Tibial nerve (tissue), 4 donors: ENCODE data around the gene THSD7B. TPM values are rescaled to one million over a fixed set of nuclear protein-coding genes. Genes with fewer than 3 reads are reported as not detected.

Source experiments
- DNase-seq, 2 donors: peaks; one replicate each; pipeline ENCODE4 v3.0.0-alpha.2; 2019; ENCODE audit warnings: low spot score in 2 of 2
- H3K27ac ChIP-seq, 4 donors: fragments of 200-600 bp; sonication (generic) in 3 of 4; one replicate each; pipeline ENCODE4 v1.5.1; 2017 to 2019; ENCODE audit warnings: mild to moderate bottlenecking in 1 of 4
- H3K27me3 ChIP-seq, 2 donors: fragments of 200-600 bp; sonication (generic) in 1 of 2; one replicate each; pipeline versions ENCODE4 v1.5.1 to v1.6.0; 2017 to 2019
- H3K36me3 ChIP-seq, 3 donors: fragments of 200-600 bp; sonication (generic); one replicate each; pipeline ENCODE4 v1.5.1; 2018 to 2019
- H3K4me1 ChIP-seq, 4 donors: fragments of 200-600 bp; sonication (generic) in 3 of 4; one replicate each; pipeline ENCODE4 v1.5.1; 2017 to 2019
- H3K4me3 ChIP-seq, 4 donors: fragments of 200-600 bp; sonication (generic) in 3 of 4; one replicate each; pipeline ENCODE4 v1.5.1; 2017 to 2019; ENCODE audit warnings: mild to moderate bottlenecking in 1 of 4, moderate library complexity in 1 of 4
- H3K9me3 ChIP-seq, 4 donors: fragments of 200-600 bp; sonication (generic) in 3 of 4; one replicate each; pipeline ENCODE4 v1.5.1; 2017 to 2019
- CTCF ChIP-seq, 5 experiments: fragments of 200-600 bp in 3 of 5; fragments of 450-650 bp in 2 of 5; sonication (generic) in 3 of 5; IDR thresholded peaks; one replicate each; pipeline ENCODE4 v1.5.1; 2016 to 2019; ENCODE audit warnings: antibody characterized with exemption in 5 of 5, mild to moderate bottlenecking in 3 of 5, moderate library complexity in 2 of 5
- EP300 ChIP-seq, 2 donors: sonication (generic); formaldehyde crosslinking; IDR thresholded peaks; one replicate each; pipeline ENCODE4 v1.6.1; 2017; ENCODE audit warnings: antibody characterized with exemption in 2 of 2, mild to moderate bottlenecking in 1 of 2
- POLR2A ChIP-seq, 2 donors: fragments of 450-650 bp; IDR thresholded peaks; one replicate each; pipeline ENCODE4 v1.6.1; 2017; ENCODE audit warnings: antibody characterized with exemption in 2 of 2, mild to moderate bottlenecking in 2 of 2, moderate library complexity in 2 of 2
- WGBS, 2 donors: methylation state at CpG; one replicate each; pipeline ENCODE4 v1.1.5; 2018; 5-methylcytosine and 5-hydroxymethylcytosine counted together
- total RNA-seq, 4 donors: library from RNA; depleted of rRNA; stranded (reverse); fragments of >200 nt; gene quantifications; one replicate each; pipeline ENCODE4 v1.1.0, GENCODE V29; 2016

THSD7B gene
- total RNA-seq, 4 donors from 2014 or later: 1.5 to 13.8 (median 6.7) TPM

GRCh38 chr2:136785215-136785614 is 19.9 kb downstream of the THSD7B start:
- TF ChIP-seq POLR2A (IDR thresholded peaks at IDR 0.05) (no peak), CTCF (IDR thresholded peaks at IDR 0.05) (no peak), EP300 (IDR thresholded peaks at IDR 0.05) (no peak)
- Histone ChIP-seq H3K36me3 (no peaks in the 10 kb centered on the region), H3K27ac (no peak overlapping the region), H3K27me3 (no peaks in the 10 kb centered on the region), H3K4me3 (no peak overlapping the region), H3K4me1 (no peaks in the 10 kb centered on the region), H3K9me3 (no peaks in the 10 kb centered on the region)
- DNase-seq: no peak
- 87 to 95% methylated on average over 3 of the region's 3 CpGs for WGBS, 2 donors

GRCh38 chr2:136787970-136788369 is 22.6 kb downstream of the THSD7B start:
- Histone ChIP-seq H3K36me3 (no peaks in the 10 kb centered on the region), H3K27ac (no peak overlapping the region), H3K27me3 (no peaks in the 10 kb centered on the region), H3K9me3 (no peaks in the 10 kb centered on the region), H3K4me3 (no peak overlapping the region), H3K4me1 (no peaks in the 10 kb centered on the region)
- WGBS, 2 donors: 43 to 50% methylated on average over 3 of the region's 3 CpGs
- DNase-seq: no peak
- no peak for TF ChIP-seq POLR2A (IDR thresholded peaks at IDR 0.05)
- TF ChIP-seq CTCF (IDR thresholded peaks at IDR 0.05): no peak
- TF ChIP-seq EP300 (IDR thresholded peaks at IDR 0.05): no peak

GRCh38 chr2:136796339-136796738 is 31.0 kb downstream of the THSD7B start:
- Histone ChIP-seq H3K27me3 (no peaks in the 10 kb centered on the region), H3K36me3 (no peaks in the 10 kb centered on the region), H3K4me3 (no peak overlapping the region), H3K4me1 (no peaks in the 10 kb centered on the region), H3K9me3 (no peaks in the 10 kb centered on the region), H3K27ac (no peak overlapping the region)
- WGBS, 2 donors: 63 to 77% methylated on average over 4 of the region's 4 CpGs
- DNase-seq: no peak
- TF ChIP-seq EP300 (IDR thresholded peaks at IDR 0.05): no peak
- TF ChIP-seq CTCF (IDR thresholded peaks at IDR 0.05): no peak
- TF ChIP-seq POLR2A (IDR thresholded peaks at IDR 0.05): no peak

GRCh38 chr2:136798766-136799165 is 33.4 kb downstream of the THSD7B start:
- no peaks in the 10 kb centered on the region for H3K4me1 ChIP-seq
- no peak overlapping the region for H3K27ac ChIP-seq
- DNase-seq: no peak
- H3K4me3 ChIP-seq: no peak overlapping the region
- H3K36me3 ChIP-seq: no peaks in the 10 kb centered on the region
- TF ChIP-seq EP300 (IDR thresholded peaks at IDR 0.05) (no peak), POLR2A (IDR thresholded peaks at IDR 0.05) (no peak), CTCF (IDR thresholded peaks at IDR 0.05) (no peak)
- no peaks in the 10 kb centered on the region for H3K9me3 ChIP-seq
- no peaks in the 10 kb centered on the region for H3K27me3 ChIP-seq

GRCh38 chr2:136801661-136802060 is 36.3 kb downstream of the THSD7B start:
- Histone ChIP-seq H3K9me3 (peaks cover 0 to 7% (median 0%) of the 10 kb centered on the region in 4 donors), H3K4me3 (no peak overlapping the region), H3K36me3 (no peaks in the 10 kb centered on the region), H3K27ac (no peak overlapping the region), H3K27me3 (no peaks in the 10 kb centered on the region), H3K4me1 (no peaks in the 10 kb centered on the region)
- 86 to 91% methylated on average over 4 of the region's 4 CpGs for WGBS, 2 donors
- DNase-seq: no peak
- TF ChIP-seq CTCF (IDR thresholded peaks at IDR 0.05) (no peak), POLR2A (IDR thresholded peaks at IDR 0.05) (no peak), EP300 (IDR thresholded peaks at IDR 0.05) (no peak)
